SK-N-MC (cell line): ENCODE data around the gene FSD1L.
"Not testable (repeated sequence)": the region's sequence is repeated elsewhere in the genome, so short reads cannot be mapped to it uniquely, and the experiment has no call there.

Experiments used
- EZH2 ChIP-seq: fragments of 200-600 bp; sonication (generic); IDR thresholded peaks from one replicate; pipeline ENCODE4 v1.6.1; 2017; ENCODE audit warnings: antibody characterized with exemption
- FOXP2 ChIP-seq: optimal IDR thresholded peaks from 2 replicates; pipeline ENCODE3; 2011; ENCODE audit warnings: mild to moderate bottlenecking, moderate library complexity; ENCODE audit not compliant: insufficient read depth; ENCODE audit errors: extremely low read length, control extremely low read depth
- POLR2AphosphoS5 ChIP-seq: IDR thresholded peaks from 2 replicates; pipeline ENCODE4 v1.6.1; 2012; ENCODE audit warnings: mild to moderate bottlenecking, low read depth, low read length, borderline replicate concordance

GRCh38 chr9:105520992-105521391 lies 73.2 kb downstream of the FSD1L start:
- not testable (repeated sequence) for TF ChIP-seq FOXP2, EZH2, POLR2AphosphoS5
